Neural cell (in vitro differentiated cells): Measurements from ENCODE around the gene RAI14. TPM values are rescaled to one million over a fixed set of nuclear protein-coding genes. Genes with fewer than 3 reads are reported as not detected.

Source experiments
- H2AFZ ChIP-seq: fragments of 200-600, 300-800 bp; sonication (generic), shearing (Covaris generic); 2 replicates; pipeline ENCODE4 v1.6.0; 2014; ENCODE audit warnings: low read depth, mild to moderate bottlenecking, antibody characterized with exemption, low read length, moderate library complexity
- H3F3A ChIP-seq: fragments of 200-600 bp; shearing (Covaris generic); 2 replicates; pipeline ENCODE4 v1.6.1; 2016; ENCODE audit warnings: mild to moderate bottlenecking, moderate library complexity, mixed read lengths, antibody characterized with exemption, low read length; ENCODE audit not compliant: insufficient read depth, poor library complexity, severe bottlenecking
- H3K27ac ChIP-seq: fragments of 200-600, 300-800 bp; sonication (generic), shearing (Covaris generic); 2 replicates; pipeline ENCODE4 v1.5.1; 2014; ENCODE audit warnings: mild to moderate bottlenecking, low read length, moderate library complexity
- H3K27me3 ChIP-seq: fragments of 300-800, 200-600 bp; sonication (generic), shearing (Covaris generic); 2 replicates; pipeline ENCODE4 v1.6.0; 2014; ENCODE audit warnings: mild to moderate bottlenecking, low read depth, low read length, moderate library complexity; ENCODE audit not compliant: insufficient read depth
- H3K36me3 ChIP-seq: fragments of 300-800, 200-600 bp; sonication (generic), shearing (Covaris generic); 2 replicates; pipeline ENCODE4 v1.5.1; 2014; ENCODE audit warnings: mild to moderate bottlenecking, antibody characterized with exemption, low read length, moderate library complexity; ENCODE audit not compliant: insufficient read depth
- H3K4me2 ChIP-seq: fragments of 300-800, 200-600 bp; sonication (generic), shearing (Covaris generic); 2 replicates; pipeline ENCODE4 v1.6.0; 2014; ENCODE audit warnings: mild to moderate bottlenecking, low read length
- H3K4me3 ChIP-seq: fragments of 300-800, 200-600 bp; sonication (generic), shearing (Covaris generic); 2 replicates; pipeline ENCODE4 v1.5.1; 2014; ENCODE audit warnings: mild to moderate bottlenecking, low read length, moderate library complexity
- H3K79me2 ChIP-seq: fragments of 200-600 bp; shearing (Covaris generic); replicated peaks from 2 replicates; pipeline ENCODE4 v1.6.0; 2014; ENCODE audit warnings: mild to moderate bottlenecking, low read length, moderate library complexity; ENCODE audit not compliant: insufficient read depth
- H3K9ac ChIP-seq: fragments of 300-800, 200-600 bp; sonication (generic), shearing (Covaris generic); 2 replicates; pipeline ENCODE4 v1.6.1; 2016; ENCODE audit warnings: mild to moderate bottlenecking, low read length, mixed read lengths
- H3K9me2 ChIP-seq: fragments of 200-600 bp; shearing (Covaris generic); 2 replicates; pipeline ENCODE4 v1.6.1; 2016; ENCODE audit warnings: mild to moderate bottlenecking, low read length, mixed read lengths; ENCODE audit not compliant: insufficient read depth
- H3K9me3 ChIP-seq: fragments of 200-600, 300-800 bp; sonication (generic), shearing (Covaris generic); 2 replicates; pipeline ENCODE4 v1.6.1; 2016; ENCODE audit warnings: mild to moderate bottlenecking, mixed run types, low read length, moderate library complexity, mixed read lengths
- H4K20me1 ChIP-seq: fragments of 200-600 bp; shearing (Covaris generic); 2 replicates; pipeline ENCODE4 v1.6.1; 2016; ENCODE audit warnings: mild to moderate bottlenecking, mixed run types; ENCODE audit not compliant: insufficient read depth
- CTCF ChIP-seq: fragments of 450-650 bp; IDR thresholded peaks from 2 replicates; pipeline ENCODE4 v1.5.1; 2014; ENCODE audit warnings: antibody characterized with exemption, mild to moderate bottlenecking, moderate library complexity; ENCODE audit not compliant: poor library complexity, severe bottlenecking
- EP300 ChIP-seq: fragments of 450-650 bp; conservative IDR thresholded peaks from 2 replicates; pipeline ENCODE4 v1.6.1; 2014; ENCODE audit warnings: antibody characterized with exemption, mild to moderate bottlenecking, moderate library complexity; ENCODE audit not compliant: poor library complexity, severe bottlenecking
- EZH2 ChIP-seq: fragments of 200-600, 300-800 bp; shearing (Covaris generic), sonication (generic); IDR thresholded peaks from 2 replicates; pipeline ENCODE4 v1.6.1; 2014; ENCODE audit warnings: antibody characterized with exemption, low read length, borderline replicate concordance, mild to moderate bottlenecking; ENCODE audit not compliant: insufficient read depth, poor library complexity, severe bottlenecking
- MXI1 ChIP-seq: fragments of 450-650 bp; conservative IDR thresholded peaks from 2 replicates; pipeline ENCODE4 v1.6.1; 2014; ENCODE audit warnings: antibody characterized with exemption, mild to moderate bottlenecking; ENCODE audit not compliant: poor library complexity, severe bottlenecking
- POLR2AphosphoS5 ChIP-seq: IDR thresholded peaks from 2 replicates; pipeline ENCODE4 v1.6.1; 2012
- RAD21 ChIP-seq: fragments of 450-650 bp; conservative IDR thresholded peaks from 2 replicates; pipeline ENCODE4 v1.6.1; 2014; ENCODE audit warnings: antibody characterized with exemption, mild to moderate bottlenecking, moderate library complexity
- REST ChIP-seq: IDR thresholded peaks from 2 replicates; pipeline ENCODE4 v1.6.1; 2012; ENCODE audit warnings: borderline replicate concordance
- SMC3 ChIP-seq: fragments of 450-650 bp; conservative IDR thresholded peaks from 2 replicates; pipeline ENCODE4 v1.6.1; 2014; ENCODE audit warnings: antibody characterized with exemption, mild to moderate bottlenecking, moderate library complexity; ENCODE audit not compliant: poor library complexity
- TAF1 ChIP-seq: IDR thresholded peaks from 2 replicates; pipeline ENCODE4 v1.6.1; 2012; ENCODE audit warnings: low read depth
- polyA plus RNA-seq: library from polyadenylated mRNA; depleted of rRNA; stranded (reverse); fragments of >200 nt; gene quantifications from 2 replicates; pipeline ENCODE4 v1.2.3, GENCODE V29; 2014

The RAI14 gene
- polyA plus RNA-seq, 1 donor from 2014 or later: 7.8 TPM

GRCh38 chr5:34690301-34690700 is 34.2 kb downstream of the RAI14 start:
- Histone ChIP-seq H3K79me2 (peaks cover 15% of the 10 kb centered on the region), H3K36me3 (no peaks in the 10 kb centered on the region), H3K9ac (no peak overlapping the region), H4K20me1 (no peaks in the 10 kb centered on the region), H3K9me2 (no peaks in the 10 kb centered on the region), H3K9me3 (no peaks in the 10 kb centered on the region), H3K27ac (no peak overlapping the region), H2AFZ (no peak overlapping the region), H3F3A (peaks cover 7% of the 10 kb centered on the region), H3K27me3 (no peaks in the 10 kb centered on the region), H3K4me3 (no peak overlapping the region), H3K4me2 (no peak overlapping the region)
- TF ChIP-seq CTCF: no peak
- TF ChIP-seq EP300: no peak
- no peak for TF ChIP-seq RAD21
- no peak for TF ChIP-seq MXI1
- TF ChIP-seq POLR2AphosphoS5: no peak
- no peak for TF ChIP-seq TAF1
- TF ChIP-seq EZH2: no peak
- no peak for TF ChIP-seq REST
- TF ChIP-seq SMC3: no peak

GRCh38 chr5:34690898-34691297 is 34.8 kb downstream of the RAI14 start:
- Histone ChIP-seq H3K27me3 (no peaks in the 10 kb centered on the region), H3K4me3 (no peak overlapping the region), H3K9ac (no peak overlapping the region), H3K4me2 (no peak overlapping the region), H3K9me3 (no peaks in the 10 kb centered on the region), H2AFZ (no peak overlapping the region), H4K20me1 (no peaks in the 10 kb centered on the region), H3K27ac (no peak overlapping the region), H3K9me2 (no peaks in the 10 kb centered on the region), H3K79me2 (peaks cover 15% of the 10 kb centered on the region), H3F3A (peaks cover 7% of the 10 kb centered on the region), H3K36me3 (no peaks in the 10 kb centered on the region)
- TF ChIP-seq TAF1 (no peak), POLR2AphosphoS5 (no peak), REST (no peak), EZH2 (no peak), RAD21 (no peak), CTCF (no peak), SMC3 (no peak), EP300 (no peak), MXI1 (no peak)
